Left cardiac atrium (tissue), 4 donors: ENCODE measurements around the gene CDCA7L. TPM values are rescaled to one million over a fixed set of nuclear protein-coding genes. Genes with fewer than 3 reads are reported as not detected.

ENCODE experiments used
- ATAC-seq, 2 donors: fragments of 200-7000 bp; cut with Tn5 transposase; one replicate each; pipeline ENCODE4 v1.9.1; 2020; ENCODE audit warnings: mild to moderate bottlenecking in 2 of 2, moderate library complexity in 2 of 2
- DNase-seq: peaks from one replicate; pipeline ENCODE4 v3.0.0-alpha.2; 2020
- intact Hi-C, 2 donors: fragments of 100-400 bp; cut with DNase I; formaldehyde crosslinking; loops; one replicate each; pipeline versions ENCODE4 v1.14.1 to v1.15.1; 2022 to 2023
- long read RNA-seq: library from polyadenylated mRNA; unstranded; transcript quantifications from one replicate; pipeline ENCODE4 v2.0.0, GENCODE V29; 2021
- total RNA-seq, 2 donors: library from RNA; stranded (reverse); fragmentation: NEBNext Ultra II Directional; extraction: Animal tissue kit (Norgen Biotek cat#: 25700); gene quantifications; one replicate each; pipeline ENCODE4 v1.2.1, GENCODE V29; 2021
- donor health status: DM: no; HTN: yes; CAD: no.
- donor health status: DM: no; HTN: yes; CAD: no; lungs with severe emphysema.
- donor health status: DM: yes; HTN: yes; CAD: no.
- donor health status: Dilated cardiomyopathy.

The CDCA7L gene
- total RNA-seq, result 10 to 100 TPM; 23.9 to 55.7 TPM
- long read RNA-seq, transcript CDCA7L-203 (10 exons, 3,066 nt), result minor isoform, 19 of 74 reads
- long read RNA-seq, transcript CDCA7L-202 (9 exons, 1,830 nt), result major isoform, 41 of 74 reads
- long read RNA-seq, partial matches to known transcripts, result 0 of 74 reads
- long read RNA-seq, other reads (novel, unspliced or antisense), result 13 of 74 reads

- peak; percentile 76 for DNase-seq
- peak; percentile 94 to 96 for ATAC-seq
- intact Hi-C loops, result loop anchor here in 1 of 2 donors (2.0 kb wide), 1 partner anchor 35 kb away; no protein-coding TSS in a partner anchor
Observed at GRCh38 chr7:21945454-21946221, at the start of gene CDCA7L. TSS of gene CDCA7L (minus strand) at chr7:21945899. CDS start at chr7:21945804, 95 bp downstream.

- ATAC-seq (no peak), DNase-seq (no peak)
- intact Hi-C loops, result no loop called here
Observed at GRCh38 chr7:21986096-21986495, 40.4 kb upstream of the CDCA7L start.

GRCh38 chr7:21984042-21984441 is 38.3 kb upstream of the CDCA7L start:
- ATAC-seq (no peak), DNase-seq (no peak)
- intact Hi-C loops, result no loop called here

- intact Hi-C loops, result no loop called here
- ATAC-seq (no peak), DNase-seq (no peak)
Observed at GRCh38 chr7:21983056-21983455, 37.4 kb upstream of the CDCA7L start.

GRCh38 chr7:21981524-21981923 is 35.8 kb upstream of the CDCA7L start:
- ATAC-seq (no peak), DNase-seq (no peak)
- intact Hi-C loops, result no loop called here

- DNase-seq (no peak), ATAC-seq (peak; percentile 34 to 70)
- intact Hi-C loops, result no loop called here
Observed at GRCh38 chr7:21980926-21981500, 35.3 kb upstream of the CDCA7L start.

GRCh38 chr7:21972397-21972784 is 26.7 kb upstream of the CDCA7L start:
- DNase-seq (no peak), ATAC-seq (no peak)
- intact Hi-C loops, result no loop called here

- intact Hi-C loops, result no loop called here
- ATAC-seq, result no peak
- no peak for DNase-seq
Observed at GRCh38 chr7:21971780-21972396, 26.2 kb upstream of the CDCA7L start.

- ATAC-seq, result no peak
- no peak for DNase-seq
- intact Hi-C loops, result no loop called here
Observed at GRCh38 chr7:21969822-21970221, 24.1 kb upstream of the CDCA7L start.

GRCh38 chr7:21967598-21968003 is 21.9 kb upstream of the CDCA7L start:
- intact Hi-C loops, result no loop called here
- no peak for ATAC-seq
- no peak for DNase-seq

- intact Hi-C loops, result no loop called here
- DNase-seq (no peak), ATAC-seq (no peak)
Observed at GRCh38 chr7:21966271-21966670, 20.6 kb upstream of the CDCA7L start.

GRCh38 chr7:21965291-21965690 is 19.6 kb upstream of the CDCA7L start:
- ATAC-seq (no peak), DNase-seq (no peak)
- intact Hi-C loops, result no loop called here

GRCh38 chr7:21962677-21963076 is 17.0 kb upstream of the CDCA7L start:
- intact Hi-C loops, result no loop called here
- DNase-seq, result no peak
- ATAC-seq, result no peak

- DNase-seq (no peak), ATAC-seq (peak in 1 of 2 donors; percentile 30)
- intact Hi-C loops, result no loop called here
Observed at GRCh38 chr7:21960922-21961321, 15.2 kb upstream of the CDCA7L start.

GRCh38 chr7:21959387-21959776 is 13.7 kb upstream of the CDCA7L start:
- DNase-seq (no peak), ATAC-seq (no peak)
- intact Hi-C loops, result no loop called here

GRCh38 chr7:21953781-21954180 is 8.1 kb upstream of the CDCA7L start:
- ATAC-seq (no peak), DNase-seq (no peak)
- intact Hi-C loops, result no loop called here

- no peak for DNase-seq
- intact Hi-C loops, result no loop called here
- ATAC-seq, result no peak
Observed at GRCh38 chr7:21948887-21949540, 3.3 kb upstream of the CDCA7L start.

GRCh38 chr7:21948364-21948763 is 2.7 kb upstream of the CDCA7L start:
- DNase-seq (no peak), ATAC-seq (no peak)
- intact Hi-C loops, result no loop called here

- DNase-seq, result no peak
- intact Hi-C loops, result no loop called here
- ATAC-seq, result no peak
Observed at GRCh38 chr7:21947946-21948345, 2.2 kb upstream of the CDCA7L start.

GRCh38 chr7:21947056-21947455 is 1.4 kb upstream of the CDCA7L start:
- DNase-seq (no peak), ATAC-seq (no peak)
- intact Hi-C loops, result no loop called here
